GM10248 (cell line): ENCODE results near the gene MYO3A.

Experiments used
- CTCF ChIA-PET: fragments of 300-600 bp; sonication (Branson Sonifier 250); formaldehyde crosslinking; extraction: SDS; loops from one replicate; lab custom pipeline; 2021; ENCODE audit warnings: antibody characterized with exemption; lab: Yijun Ruan, JAX
- POLR2A ChIA-PET: fragments of 350-650 bp; sonication (Branson Sonifier 250); formaldehyde crosslinking; extraction: SDS; loops from one replicate; lab custom pipeline; 2020; ENCODE audit warnings: antibody characterized with exemption; lab: Yijun Ruan, JAX
- DNase-seq: peaks from one replicate; pipeline ENCODE4 v3.0.0; 2012; ENCODE audit errors: extremely low spot score
- CTCF ChIP-seq: IDR thresholded peaks from 2 replicates; pipeline ENCODE4 v1.5.1; 2012; ENCODE audit warnings: mild to moderate bottlenecking, low read depth; ENCODE audit errors: extremely low read depth, missing control alignments, control extremely low read depth

The MYO3A gene

GRCh38 chr10:25965584-25965983 is 31.6 kb downstream of the MYO3A start:
- no peak for TF ChIP-seq CTCF
- ChIA-PET CTCF (interaction anchor here (1.1 kb wide), 1 partner anchor 8 kb away, joined by 3 read pairs; no protein-coding TSS in a partner anchor), POLR2A (no interaction called here)
- no peak for DNase-seq

- POLR2A ChIA-PET: no interaction called here
- TF ChIP-seq CTCF: no peak
- no peak for DNase-seq
- CTCF ChIA-PET: interaction anchor here (1.1 to 1.3 kb wide), 3 partner anchors 9 to 91 kb away, joined by 3 to 6 read pairs (median 3); no protein-coding TSS in a partner anchor
These were observed 32.8 kb downstream of the MYO3A start for GRCh38 chr10:25966844-25967243.

- CTCF ChIA-PET: no interaction called here
- no peak for DNase-seq
- POLR2A ChIA-PET: no interaction called here
- no peak for TF ChIP-seq CTCF
These were observed 38.6 kb downstream of the MYO3A start for GRCh38 chr10:25972631-25973030.

GRCh38 chr10:25974897-25975459 is 40.9 kb downstream of the MYO3A start:
- ChIA-PET POLR2A (no interaction called here), CTCF (no interaction called here)
- TF ChIP-seq CTCF: no peak
- no peak for DNase-seq

- ChIA-PET CTCF (no interaction called here), POLR2A (no interaction called here)
- no peak for TF ChIP-seq CTCF
- DNase-seq: no peak
These were observed 44.7 kb downstream of the MYO3A start for GRCh38 chr10:25978771-25979170.

GRCh38 chr10:25982107-25982506 is 48.1 kb downstream of the MYO3A start:
- no peak for DNase-seq
- ChIA-PET CTCF (interaction anchor here (1.2 kb wide), 1 partner anchor 107 kb away, joined by 3 read pairs; no protein-coding TSS in a partner anchor), POLR2A (no interaction called here)
- TF ChIP-seq CTCF: no peak
